GM21737 (cell line): Measurements from ENCODE around the gene SPATC1L.
"Not testable (repeated sequence)": the region's sequence is repeated elsewhere in the genome, so short reads cannot be mapped to it uniquely, and the experiment has no call there.

Source experiments
- ATAC-seq: cut with Tn5 transposase; IDR thresholded peaks from one replicate; pipeline ENCODE4 v1.9.1; 2021; ENCODE audit warnings: mild to moderate bottlenecking, moderate library complexity; ENCODE audit not compliant: unreplicated experiment

Gene SPATC1L

DNA sequence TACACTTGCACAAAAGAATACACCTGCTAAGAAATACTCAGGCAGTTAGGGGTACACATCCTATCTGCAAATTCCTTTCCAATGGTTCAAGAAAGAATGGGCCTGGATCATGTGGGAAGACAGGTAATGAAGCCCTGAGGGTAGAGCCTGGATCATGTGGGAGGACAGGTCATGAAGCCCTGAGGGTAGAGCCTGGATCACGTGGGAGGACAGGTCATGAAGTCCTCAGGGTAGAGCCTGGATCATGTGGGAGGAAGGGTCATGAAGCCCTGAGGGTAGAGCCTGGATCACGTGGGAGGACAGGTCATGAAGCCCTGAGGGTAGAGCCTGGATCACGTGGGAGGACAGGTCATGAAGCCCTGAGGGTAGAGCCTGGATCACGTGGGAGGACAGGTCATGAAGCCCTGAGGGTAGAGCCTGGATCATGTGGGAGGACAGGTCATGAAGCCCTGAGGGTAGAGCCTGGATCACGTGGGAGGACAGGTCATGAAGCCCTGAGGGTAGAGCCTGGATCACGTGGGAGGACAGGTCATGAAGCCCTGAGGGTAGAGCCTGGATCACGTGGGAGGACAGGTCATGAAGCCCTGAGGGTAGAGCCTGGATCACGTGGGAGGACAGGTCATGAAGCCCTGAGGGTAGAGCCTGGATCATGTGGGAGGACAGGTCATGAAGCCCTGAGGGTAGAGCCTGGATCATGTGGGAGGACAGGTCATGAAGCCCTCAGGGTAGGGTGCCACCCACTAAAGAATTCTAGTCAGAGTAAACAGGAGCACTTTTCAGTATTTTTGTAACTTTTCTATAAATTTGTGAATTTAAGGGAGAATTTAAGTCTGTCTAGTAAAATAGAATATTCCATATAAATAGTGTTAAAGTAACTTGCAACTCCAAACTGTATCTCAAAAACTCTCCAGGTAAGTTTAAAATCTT lies 16.9 kb upstream of the SPATC1L start:
- not testable (repeated sequence) for ATAC-seq

DNA sequence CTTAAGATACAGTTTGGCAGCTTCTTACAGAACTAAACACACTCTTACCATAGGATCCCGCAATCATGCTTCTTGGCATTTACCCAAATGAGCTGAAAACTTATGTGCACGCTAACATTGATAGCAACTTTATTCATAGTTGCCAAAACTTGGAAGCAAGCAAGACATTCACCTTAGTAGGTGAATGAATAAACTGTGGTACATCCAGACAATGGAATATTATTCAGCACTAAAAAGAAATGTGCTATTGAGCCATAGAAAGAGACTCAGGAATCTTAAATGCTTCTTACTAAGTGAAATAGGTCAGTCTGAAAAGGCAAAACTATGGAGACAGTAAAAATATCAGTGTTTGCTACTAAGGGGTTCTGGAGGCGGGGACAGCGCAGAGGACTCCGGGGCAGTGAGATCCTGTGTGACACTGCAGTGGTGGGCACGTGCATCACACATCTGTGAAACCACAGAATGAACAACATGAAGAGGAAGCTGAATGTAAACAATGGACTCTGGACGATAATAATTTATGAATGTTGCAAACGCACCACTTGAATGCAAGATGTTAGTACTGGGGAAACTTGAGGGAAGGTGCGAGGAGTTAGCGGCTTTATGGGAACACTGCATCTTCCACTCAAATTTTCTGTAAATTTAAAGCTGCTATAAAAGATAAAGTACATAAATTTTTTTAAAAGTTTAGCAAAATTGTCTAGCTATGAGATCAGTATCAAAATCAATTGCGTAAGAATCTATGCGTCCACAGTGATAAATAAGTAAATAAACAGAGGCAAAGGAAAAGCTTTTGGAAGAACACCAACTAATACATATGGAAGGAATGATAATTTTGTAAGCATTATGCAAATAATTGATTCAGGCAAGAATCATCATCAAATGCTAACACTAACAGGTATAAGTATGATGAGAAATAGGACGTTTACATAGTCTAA lies 15.4 kb upstream of the SPATC1L start:
- no peak for ATAC-seq

DNA sequence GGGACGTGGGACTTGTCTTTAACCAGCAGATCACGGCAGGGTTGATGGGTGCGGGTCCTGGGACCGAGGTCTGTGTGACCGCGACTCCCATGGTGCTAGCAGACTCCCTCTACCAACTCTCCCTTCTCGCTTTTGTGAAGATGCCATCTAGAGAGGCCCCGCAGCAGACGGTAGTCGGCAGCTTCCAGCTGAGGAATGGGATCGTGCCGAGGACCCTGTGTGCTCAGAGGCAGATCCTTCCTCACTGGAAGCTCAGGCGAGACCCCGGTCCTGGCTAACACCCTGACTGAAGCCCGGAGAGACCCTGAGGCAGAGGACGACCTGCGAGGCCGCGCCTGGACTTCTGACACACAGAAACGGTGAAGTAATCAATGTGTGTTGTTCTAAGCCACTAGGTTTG lies 12.5 kb upstream of the SPATC1L start:
- no peak for ATAC-seq

DNA sequence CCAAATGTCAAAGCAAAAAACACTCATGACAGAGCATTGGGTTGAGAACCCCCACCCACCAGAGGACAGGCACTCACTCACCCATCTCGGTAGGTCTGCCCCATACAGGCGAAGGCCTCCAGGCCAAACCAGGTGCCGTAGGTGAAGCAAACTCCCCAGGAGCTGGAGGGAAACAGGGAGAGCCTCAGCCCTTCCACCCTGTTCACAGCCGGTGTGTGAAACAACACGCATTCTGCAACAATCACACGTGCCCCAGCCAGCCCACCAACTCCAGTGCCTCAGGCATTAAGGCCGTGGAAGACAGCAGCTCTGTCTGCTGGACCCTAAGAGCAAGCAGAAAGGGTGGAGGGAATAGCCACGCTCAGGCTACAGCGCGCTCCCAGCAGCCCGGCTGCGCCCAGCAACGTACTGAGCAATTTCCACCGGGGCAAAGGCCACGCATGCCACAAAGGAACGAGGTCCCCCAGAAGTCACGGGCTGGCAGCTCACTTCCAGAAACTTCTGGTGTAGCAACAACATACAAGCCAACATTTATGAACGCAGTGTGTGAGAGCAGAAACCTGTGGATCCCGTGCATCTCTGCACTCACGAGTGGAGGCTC lies 11.4 kb upstream of the SPATC1L start:
- no peak for ATAC-seq

DNA sequence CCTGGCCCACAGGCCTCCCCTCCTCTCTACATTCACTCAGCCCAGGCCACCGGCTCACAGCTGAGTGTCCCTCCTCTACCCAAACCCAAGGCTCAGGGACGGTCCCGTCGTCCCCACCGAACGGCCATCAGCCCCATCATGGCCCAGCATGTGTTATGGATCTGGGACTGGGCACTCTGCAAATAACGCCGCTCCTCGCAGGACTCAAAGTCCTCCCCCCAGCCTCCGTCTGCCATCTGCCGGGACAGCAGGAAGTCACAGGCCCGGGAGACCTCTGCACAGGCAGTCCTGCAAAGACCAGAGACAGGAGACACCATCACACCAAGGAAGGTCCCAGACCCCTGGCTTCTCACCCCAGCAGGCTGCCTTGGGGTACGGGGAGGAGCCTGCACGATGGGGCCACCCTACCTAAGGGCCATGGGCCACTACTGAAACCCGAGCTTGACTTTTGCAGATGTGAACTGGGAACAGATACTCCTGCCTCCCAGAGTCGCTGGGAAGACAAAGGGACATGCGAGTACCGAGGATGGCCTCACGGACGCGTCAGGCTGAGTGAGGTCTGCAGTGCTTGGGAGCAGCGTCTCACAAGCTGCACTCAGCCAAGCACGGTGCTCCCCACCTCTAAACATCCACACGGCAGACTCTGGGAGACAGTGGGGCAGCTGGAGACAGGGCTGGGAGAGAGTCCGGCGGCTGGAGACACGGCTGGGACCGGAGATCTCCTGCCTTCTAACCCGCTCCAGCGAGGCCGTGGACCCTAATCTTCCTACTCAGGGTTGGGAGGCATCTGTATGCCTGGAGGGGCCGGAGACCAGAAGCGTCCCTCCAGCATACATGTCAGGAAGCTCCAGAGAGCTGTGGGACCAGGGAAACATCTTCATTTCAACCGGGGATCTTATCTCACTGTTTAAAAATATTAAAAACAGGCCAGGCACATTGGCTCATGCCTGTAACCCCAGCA lies 10.4 kb upstream of the SPATC1L start:
- ATAC-seq, result no peak

DNA sequence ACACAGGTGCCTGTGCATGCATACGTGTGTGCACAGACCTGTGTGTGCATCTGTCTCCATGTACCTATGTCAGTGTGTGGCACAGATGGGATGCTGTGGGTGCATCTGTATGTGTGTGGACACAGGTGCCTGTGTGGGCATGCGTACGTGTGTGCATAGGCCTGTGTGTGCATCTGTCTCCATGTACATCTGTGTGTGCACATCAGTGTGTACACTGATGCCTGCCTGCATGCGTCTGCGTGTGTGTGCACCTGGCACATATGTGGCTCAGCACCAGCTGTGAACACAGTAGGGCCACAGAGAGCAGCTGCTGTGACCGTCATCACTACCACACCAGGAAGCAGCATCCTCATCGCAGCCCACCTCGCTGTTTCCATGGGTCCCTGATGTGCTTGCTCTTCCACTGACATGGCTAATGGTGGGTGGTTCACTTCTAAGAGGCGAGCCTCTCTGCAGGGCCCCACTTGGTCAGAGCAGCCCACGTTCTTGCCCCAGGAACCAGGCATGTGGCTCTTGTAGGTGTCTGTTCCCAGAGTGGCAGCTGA lies 9.6 kb upstream of the SPATC1L start:
- ATAC-seq, result no peak

DNA sequence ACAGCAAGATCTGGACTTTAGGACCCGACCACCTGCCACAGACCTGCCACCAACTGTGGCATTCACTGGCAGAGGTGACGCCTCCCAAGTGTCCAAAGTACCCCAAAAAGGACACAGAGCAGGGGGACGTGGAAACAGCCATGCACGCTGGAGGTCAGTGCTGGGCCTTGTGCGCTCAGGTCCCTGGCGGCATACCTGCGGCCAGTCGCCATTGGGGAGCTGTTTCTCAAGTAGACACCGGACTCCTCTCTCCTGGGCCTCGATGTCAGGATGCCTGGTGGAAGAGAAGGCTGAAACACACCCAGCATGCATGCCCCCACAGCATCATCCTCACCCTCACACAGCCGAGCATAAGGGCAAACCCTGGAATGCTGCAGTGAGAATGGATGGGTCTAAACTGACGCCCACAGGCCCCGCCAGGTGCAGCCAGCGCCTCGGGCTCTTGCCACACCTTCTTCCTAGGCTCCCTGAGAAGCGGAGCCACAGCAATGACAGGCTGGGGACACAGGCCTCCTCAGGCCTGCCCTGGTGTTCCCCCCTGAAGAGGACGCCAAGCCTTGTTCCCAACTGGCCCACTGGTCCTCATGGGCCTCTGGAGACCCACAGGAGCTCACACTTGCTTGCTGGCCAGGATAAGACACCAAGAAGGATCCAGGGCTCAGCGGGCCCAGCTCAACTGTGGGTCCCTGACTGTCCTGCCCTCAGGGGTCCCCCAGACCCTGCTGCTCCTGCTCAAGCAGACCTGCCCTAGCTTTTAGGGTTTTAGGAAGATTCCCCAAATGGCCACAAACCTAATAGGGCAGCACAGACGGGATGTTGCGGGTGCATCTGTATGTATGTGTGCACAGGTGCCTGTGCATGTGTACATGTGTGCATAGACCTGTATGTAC lies 7.7 kb upstream of the SPATC1L start:
- ATAC-seq, result no peak

DNA sequence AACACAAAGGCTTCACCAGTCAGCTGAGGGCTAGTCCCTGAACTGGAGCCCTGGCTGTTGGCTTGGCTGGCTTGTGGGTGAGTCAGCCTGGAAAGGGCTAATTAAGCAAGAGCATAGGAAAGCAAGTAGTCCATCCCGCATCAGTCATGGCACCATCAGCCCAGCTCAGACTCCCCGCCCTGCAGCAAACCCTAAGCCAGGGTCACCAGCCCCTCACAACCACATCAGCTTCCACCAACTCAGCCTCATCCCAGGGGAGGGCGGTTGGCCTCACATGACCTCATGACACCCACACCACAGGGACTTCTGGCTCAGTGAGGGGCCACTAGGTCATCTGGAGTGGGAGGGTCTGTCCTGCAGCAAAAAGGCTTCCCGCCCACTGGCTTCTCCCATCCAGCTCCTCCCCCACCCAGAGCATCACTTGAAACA lies 7.0 kb upstream of the SPATC1L start:
- no peak for ATAC-seq

DNA sequence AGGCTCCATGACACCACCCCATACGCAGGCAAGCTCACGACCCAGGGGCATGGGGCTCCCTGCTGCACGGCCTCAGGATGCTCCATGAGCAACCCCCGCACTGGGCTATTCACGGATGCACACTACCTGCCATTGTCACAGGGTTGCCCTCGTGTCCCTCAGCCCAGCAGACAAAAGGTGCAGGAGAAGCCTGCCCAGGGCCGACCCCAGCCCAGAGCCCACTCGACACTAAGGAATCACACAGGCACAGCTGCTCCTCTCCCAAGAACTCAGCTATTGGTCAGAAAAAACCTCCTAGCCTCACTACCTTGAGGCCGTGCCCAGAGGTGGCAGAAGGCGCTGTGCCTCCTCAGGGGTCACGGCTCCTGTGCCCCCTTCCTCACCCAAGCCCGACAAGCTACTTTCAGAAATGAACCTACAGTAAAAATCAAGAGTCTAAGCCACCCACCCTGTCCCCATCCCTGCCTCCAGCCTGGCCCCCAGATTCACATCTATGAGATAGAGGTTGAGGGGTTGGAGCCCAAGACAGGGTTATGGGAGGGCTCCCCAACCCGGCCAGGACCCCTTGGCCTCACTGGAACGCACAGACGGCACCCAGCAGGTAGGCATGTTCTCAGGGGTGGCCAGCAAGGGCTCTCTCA lies 6.4 kb upstream of the SPATC1L start:
- ATAC-seq, result no peak

DNA sequence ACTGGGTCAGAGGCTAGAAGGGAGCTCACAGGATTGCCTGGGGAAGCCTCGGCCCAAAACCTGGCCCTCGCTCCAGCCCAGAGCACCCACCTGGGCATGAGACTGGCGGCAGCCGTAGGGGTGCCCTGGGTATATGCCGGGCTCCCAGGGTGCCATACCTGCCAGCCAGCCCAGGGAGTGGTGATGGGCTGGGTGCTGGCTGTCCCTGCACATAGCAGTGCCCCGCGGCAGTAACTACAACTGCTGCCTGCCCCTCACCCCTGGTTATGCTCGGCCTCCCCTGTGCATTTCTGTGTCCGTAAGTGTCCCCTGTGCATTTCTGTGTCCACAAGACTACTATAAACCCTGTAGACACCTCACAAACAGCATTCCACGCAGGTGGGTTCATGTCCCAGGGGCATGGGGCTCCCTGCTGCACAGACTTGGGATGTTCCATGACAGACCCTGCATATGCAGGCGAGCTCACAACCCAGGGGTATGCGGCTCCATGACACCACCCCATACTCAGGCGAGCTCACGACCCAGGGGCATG lies 5.8 kb upstream of the SPATC1L start:
- ATAC-seq, result no peak

DNA sequence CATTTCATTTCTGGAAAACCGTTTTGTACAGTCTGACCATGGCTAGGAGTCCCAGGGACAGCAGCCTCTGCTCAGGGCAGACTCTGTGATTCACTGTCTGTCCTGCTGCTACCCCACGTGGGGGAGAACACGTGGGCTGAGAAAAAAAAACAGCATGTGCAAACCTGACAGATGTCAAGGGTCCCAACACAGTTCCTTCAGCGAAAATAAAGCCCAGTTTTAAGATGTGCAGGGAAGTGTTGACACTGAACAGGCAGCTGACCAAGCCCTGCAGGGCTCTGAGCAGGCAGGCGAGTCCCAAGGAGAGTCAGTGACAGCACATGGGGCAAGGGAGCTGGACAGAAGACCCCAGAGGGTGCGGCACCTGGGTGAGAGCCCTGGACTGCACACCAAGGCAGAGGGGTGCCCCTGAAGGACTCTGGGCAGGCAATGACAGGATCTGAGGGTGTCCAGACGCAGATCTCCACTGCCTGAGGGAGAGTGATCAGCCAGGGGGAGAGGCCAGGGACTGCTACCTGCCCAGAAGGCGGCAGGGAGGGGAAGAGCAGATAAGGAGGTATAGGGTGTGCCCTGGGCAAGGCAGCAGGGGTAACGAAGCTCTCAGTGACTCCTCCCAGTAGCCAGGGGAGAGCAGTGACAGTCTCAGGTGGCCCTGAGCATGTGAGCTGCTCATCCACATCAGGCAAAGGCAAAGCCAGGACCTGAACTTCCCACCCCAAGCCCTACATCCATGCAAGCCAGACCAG lies 5.1 kb upstream of the SPATC1L start:
- no peak for ATAC-seq

DNA sequence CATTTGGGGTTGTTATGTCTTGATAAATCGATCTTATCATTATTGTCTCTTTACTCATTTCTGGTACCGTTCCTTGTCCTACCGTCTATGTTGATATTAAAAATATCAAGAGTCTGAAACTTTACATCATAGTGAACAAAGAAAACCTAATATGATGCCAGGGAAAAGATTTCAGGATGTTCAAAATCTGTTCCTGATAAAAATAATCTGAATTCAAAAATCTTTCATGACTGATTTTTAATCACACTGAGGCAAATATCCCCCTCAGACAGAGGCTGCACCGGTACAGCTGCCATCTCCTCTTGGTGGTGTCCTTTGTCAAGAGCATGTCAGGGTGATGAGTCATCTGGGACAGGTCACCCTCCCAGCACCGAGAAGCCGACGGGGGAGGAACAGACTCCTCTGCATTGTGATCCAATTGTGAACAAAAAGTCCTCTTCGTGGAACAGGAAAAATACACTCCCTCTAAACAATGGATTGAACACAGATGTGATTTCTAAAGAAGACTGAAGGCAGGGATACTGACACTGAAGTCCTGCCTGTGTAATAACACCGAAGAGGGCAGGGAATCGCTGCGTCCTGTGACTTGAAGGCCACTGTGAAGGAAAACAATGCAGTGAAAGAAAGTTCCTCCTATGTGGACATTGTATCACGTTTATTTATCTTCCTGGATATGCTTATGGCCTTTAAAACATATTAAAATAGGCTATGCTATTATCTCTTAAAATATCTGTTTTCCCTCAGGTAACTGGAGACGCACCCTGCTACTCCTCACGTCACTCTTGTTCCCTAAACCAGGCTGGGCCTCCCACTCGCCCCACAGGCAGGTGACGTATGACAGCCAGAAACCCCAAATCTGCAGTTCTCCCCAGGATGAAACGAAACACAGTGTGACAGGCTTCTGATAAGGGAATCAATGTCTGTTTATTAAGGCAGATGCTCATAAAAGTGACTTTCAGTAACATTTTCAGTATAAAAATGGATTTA lies 4.3 kb upstream of the SPATC1L start:
- ATAC-seq, result no peak

DNA sequence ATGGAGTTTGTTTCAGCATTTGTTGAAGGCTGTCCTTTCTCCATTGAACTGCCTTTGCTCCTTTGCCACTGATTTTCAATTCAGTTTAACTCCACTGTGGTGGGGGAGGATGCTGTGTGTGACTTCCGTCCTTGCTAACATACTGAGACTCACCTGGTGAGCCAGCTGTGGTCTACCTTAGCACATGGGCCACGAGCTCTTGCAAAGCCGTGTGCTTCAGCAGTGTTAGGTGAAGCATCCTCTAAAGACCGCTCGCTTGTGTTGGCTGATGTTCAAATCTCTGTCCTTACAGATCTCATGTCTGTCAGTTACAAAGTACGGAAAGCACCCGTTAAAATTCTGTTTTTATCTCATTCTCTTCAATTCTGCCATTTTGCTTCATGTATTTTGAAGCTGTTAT lies 3.6 kb upstream of the SPATC1L start:
- no peak for ATAC-seq

DNA sequence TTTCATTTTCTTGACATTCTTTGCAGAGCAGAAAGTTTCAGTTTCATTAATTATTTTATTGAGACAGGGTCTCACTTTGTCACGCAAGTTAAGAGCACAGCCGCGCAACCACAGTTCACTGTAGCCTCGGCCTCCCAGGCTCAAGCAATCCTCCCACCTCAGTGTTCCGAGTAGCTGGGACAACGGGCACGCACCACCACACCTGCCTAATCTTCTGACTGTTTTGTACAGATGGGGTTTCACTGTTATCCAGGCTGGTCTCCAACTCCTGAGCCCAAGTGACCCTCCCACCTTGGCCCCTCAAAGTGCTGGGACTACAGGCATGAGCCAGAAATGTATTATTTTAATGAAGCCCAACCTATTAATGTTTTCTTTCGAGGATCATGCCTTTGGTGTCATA lies 3.0 kb upstream of the SPATC1L start:
- ATAC-seq, result no peak

DNA sequence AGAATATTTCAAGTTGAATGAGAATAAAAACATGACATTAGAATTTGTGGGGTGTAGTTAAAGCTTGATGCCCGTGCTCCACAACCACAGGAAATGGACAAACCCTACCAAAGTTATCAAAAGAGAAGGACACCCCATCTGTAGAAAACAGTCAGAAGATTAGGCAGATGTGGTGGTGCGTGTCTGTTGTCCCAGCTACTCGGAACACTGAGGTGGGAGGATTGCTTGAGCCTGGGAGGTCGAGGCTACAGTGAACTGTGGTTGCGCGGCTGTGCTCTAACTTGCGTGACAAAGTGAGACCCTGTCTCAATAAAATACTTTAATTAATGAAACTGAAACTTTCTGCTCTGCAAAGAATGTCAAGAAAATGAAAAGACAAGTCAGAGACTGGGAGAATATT lies 1.5 kb upstream of the SPATC1L start:
- no peak for ATAC-seq
